PC-3 (cell line): ENCODE data around the gene GFPT2.

Experiments used
- EZH2 ChIP-seq: fragments of 300-600 bp; sonication (generic); IDR thresholded peaks from one replicate; pipeline ENCODE4 v1.6.1; 2017; ENCODE audit warnings: antibody characterized with exemption, mild to moderate bottlenecking, low read length; ENCODE audit not compliant: unreplicated experiment
- TF ChIP-seq, protein P1 (sequence below): fragments of 300-600 bp; sonication (generic); conservative IDR thresholded peaks from 2 replicates; pipeline ENCODE4 v1.5.1; 2017; ENCODE audit warnings: antibody characterized with exemption, low read depth, mild to moderate bottlenecking, low read length

DNA sequence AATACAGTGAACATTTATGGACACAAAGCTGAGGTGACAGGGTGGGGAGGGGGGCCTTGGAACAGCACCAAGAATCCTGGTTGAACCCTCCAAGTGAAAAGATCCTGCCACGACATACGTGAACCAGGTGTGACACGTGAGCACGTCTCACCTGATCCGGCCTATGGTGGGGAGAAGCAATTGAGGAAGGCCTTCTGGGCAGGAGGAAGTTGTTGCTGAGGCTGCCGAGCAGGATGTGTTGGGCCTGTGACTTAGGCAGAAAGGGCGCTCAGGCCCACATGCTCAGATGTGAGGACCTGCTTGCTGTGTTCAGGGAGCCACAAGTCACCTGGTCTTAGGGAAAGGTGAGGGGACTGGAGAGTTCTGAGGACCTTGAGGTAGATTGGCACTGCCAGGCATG is 58.7 kb downstream of the GFPT2 start:
- TF ChIP-seq, protein P1, sequence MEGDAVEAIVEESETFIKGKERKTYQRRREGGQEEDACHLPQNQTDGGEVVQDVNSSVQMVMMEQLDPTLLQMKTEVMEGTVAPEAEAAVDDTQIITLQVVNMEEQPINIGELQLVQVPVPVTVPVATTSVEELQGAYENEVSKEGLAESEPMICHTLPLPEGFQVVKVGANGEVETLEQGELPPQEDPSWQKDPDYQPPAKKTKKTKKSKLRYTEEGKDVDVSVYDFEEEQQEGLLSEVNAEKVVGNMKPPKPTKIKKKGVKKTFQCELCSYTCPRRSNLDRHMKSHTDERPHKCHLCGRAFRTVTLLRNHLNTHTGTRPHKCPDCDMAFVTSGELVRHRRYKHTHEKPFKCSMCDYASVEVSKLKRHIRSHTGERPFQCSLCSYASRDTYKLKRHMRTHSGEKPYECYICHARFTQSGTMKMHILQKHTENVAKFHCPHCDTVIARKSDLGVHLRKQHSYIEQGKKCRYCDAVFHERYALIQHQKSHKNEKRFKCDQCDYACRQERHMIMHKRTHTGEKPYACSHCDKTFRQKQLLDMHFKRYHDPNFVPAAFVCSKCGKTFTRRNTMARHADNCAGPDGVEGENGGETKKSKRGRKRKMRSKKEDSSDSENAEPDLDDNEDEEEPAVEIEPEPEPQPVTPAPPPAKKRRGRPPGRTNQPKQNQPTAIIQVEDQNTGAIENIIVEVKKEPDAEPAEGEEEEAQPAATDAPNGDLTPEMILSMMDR, result no peak
- no peak for TF ChIP-seq EZH2
